DOHH2 (cell line): ENCODE results near the gene CAV1.

Experiments
- CTCF ChIP-seq: fragments of 200-600 bp; sonication (generic); IDR thresholded peaks from one replicate; pipeline ENCODE4 v1.5.1; 2014; ENCODE audit warnings: antibody characterized with exemption, mild to moderate bottlenecking, low read depth, low read length; ENCODE audit not compliant: poor library complexity, severe bottlenecking
- EZH2phosphoT487 ChIP-seq: fragments of 200-600 bp; sonication (generic); IDR thresholded peaks from 2 replicates; pipeline ENCODE4 v1.6.1; 2017; ENCODE audit warnings: borderline replicate concordance, mild to moderate bottlenecking, antibody characterized with exemption, low read length, moderate library complexity, mixed read lengths

GRCh38 chr7:116588225-116588624 lies 63.4 kb downstream of the CAV1 start:
- no peak for TF ChIP-seq CTCF
- no peak for TF ChIP-seq EZH2phosphoT487
